ENCODE results near the gene GFOD2.
"Not testable (repeated sequence)": the region's sequence is repeated elsewhere in the genome, so short reads cannot be mapped to it uniquely, and the experiment has no call there.

The GFOD2 gene

DNA sequence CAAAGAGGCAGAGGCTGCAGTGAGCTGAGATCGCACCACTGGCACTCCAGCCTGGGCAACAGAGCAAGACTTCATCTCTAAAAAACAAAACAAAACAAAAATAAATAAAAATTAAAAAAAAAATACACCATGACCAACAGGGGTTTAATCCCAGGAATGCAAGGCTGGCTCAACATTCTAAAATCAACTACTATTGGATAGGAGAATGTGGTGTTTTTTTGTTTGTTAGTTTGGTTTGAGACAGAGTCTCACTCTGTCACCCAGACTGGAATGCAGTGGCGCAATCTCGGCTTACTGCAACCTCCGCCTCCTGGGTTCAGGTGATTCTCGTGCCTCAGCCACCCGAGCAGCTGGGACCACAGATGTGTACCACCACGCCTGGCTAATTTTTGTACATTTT is 19.9 kb downstream of the GFOD2 start:
- no peak for DNase-seq

DNA sequence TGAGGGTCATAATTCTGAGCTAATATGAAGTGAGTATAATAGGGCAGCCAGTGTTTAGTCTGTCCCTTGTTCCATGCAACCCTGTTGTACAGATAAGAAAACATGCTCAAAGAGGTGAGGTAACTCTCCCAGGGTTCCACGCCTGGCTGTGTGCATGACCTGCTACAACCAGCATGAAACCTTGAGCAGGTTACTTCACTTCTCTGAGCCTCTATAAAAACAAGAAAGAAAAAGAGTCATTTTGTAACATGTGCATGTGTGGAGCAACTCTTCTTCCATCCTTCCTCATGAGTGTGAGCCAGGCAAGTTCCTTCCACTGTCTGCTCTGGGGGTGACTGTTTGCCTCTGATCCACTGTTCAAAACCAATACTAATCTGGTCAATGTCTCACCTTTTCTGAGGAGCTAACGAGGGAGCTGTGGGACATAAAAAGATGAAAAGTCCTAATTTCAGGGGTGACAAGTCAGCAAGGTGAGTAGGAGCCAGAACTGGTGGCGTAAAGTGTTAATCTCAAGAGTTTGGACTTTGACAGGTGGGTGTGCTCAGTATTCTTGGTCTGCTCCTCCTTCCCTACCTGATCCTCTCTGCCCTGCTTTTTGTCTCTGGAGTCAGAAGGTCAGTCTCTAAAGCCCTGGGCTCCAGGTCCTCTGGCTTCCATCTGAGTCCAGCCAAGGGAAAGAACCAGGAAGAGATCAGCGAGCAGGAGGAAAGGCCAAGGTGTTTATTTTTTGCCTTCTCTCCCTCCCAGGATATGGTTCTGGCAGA is 21.5 kb downstream of the GFOD2 start:
- DNase-seq: no peak

DNA sequence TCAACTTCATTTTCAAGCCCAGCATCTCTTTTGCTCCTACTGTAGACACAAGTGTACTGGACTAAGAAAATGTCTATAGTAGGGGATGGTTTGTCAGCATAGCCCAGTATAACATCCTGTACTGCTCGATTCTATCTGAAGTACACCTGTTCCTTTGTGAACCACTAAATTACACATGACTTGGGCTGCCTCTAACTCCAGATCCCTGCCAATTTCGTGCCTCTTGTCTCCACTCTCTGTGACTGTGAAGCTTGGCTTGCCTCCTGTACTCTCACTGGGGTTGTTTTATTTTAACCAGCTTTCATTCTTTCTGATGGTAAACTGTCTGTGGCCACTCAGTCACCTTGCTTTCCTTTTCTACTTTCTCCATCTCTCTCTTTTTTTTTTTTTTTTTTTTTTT is 24.5 kb downstream of the GFOD2 start:
- DNase-seq: no peak

- not testable (repeated sequence) for DNase-seq
Measured at GRCh38 chr16:67693517-67694285, 25.4 kb downstream of the GFOD2 start.

DNA sequence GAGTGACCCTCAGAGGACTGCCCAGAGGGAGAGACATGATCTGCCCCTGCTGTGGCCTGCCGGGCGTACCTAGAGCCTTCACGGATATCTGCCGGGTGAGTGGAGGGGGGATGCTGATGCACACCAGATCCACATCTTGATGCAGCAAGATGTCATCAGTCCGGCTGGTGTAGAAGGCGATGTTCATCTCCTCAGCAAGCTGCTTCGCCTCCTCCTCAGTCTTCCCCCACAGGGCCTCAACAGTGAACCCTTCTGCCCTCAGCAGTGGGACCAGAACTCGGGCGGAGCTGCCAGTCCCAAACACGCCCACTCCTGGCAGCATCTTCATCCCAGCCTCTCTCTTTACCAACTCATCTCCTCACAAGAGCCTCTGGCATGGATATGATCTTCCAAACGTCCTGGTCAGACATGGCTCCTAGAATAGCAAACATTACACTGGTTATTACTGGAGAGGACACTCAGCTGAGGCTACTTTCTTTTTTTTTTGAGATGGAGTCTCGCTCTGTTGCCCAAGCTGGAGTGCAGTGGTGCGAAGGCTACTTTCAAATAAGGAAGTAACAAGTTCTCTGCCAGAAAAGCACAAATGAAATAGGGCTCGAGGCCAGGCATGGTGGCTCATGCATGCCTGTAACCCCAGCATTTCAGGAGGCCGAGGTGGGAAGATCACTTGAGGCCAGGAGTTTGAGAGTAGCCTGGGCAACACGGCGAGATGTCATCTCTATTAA is 33.6 kb downstream of the GFOD2 start:
- DNase-seq: no peak

GRCh38 chr16:67683767-67684166 is 35.3 kb downstream of the GFOD2 start:
- no peak for DNase-seq

DNA sequence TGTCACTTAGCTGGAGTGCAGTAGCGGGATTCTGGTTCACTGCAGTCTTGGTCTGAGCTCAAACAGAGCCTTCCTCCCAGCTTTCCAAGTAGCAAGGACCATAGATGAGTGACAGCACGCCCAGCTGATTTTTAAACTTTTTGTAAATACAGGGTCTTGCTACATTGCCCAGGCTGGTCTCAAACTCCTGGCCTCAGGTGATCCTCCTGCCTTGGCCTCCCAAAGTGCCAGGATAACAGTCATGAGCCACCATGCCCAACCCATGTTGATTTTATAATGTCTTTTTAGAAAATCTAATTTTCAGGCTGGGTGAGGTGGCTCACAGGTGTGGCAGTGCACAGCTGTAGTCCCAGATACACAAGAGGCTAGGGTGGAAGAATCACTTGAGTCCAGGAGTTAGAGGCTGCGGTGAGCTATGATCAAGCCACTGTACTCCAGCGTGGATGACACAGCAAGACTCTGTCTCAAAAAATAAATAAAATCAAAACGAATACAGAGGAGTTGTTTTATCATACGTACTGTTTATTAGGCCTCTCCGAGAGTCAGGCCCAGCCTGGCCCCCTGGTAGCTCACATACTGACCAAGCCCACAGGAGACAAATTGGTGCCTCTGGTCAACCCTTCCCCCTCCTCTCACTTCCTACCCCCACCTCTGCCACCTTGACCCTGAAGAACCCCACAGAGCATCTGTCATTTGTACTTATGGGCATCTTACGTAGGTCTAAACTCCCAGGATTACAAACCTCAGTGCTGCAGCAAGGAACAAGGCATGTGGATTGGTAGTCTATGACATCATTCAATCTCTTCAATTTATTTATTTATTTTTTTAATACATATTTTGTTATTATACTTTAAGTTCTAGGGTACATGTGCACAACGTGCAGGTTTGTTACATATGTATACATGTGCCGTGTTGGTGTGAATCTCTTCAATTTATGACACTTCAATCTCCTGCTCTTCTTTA is 38.9 kb downstream of the GFOD2 start:
- no peak for DNase-seq

DNA sequence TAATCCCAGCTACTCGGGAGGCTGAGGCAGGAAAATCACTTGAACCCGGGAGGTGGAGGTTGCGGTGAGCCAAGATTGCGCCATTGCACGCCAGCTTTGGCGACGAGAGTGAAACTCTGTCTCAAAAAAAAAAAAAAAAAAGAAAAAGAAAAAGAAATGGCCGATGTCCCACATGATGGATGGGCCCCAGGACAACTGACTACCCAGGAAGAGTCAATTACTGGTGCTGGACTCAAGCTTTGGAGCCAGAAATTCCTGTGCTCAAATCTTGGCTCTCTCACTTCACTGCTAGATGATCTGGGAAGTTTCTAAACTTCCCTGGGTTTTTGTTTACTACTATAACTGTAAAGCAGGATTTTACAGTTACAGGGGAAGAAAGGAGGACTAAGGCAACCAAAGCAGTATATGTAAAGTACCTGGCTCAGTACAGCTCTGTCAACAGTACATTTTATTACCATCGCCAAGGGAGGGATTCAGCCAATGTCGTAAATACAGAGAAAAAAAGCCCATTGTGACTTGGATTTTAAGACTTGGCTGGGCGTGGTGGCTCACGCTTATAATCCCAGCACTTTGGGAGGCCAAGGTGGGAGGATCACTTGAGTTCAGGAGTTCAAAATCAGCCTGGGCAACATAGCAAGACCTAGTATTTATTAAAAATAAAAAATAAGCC is 40.6 kb downstream of the GFOD2 start:
- DNase-seq: no peak

DNA sequence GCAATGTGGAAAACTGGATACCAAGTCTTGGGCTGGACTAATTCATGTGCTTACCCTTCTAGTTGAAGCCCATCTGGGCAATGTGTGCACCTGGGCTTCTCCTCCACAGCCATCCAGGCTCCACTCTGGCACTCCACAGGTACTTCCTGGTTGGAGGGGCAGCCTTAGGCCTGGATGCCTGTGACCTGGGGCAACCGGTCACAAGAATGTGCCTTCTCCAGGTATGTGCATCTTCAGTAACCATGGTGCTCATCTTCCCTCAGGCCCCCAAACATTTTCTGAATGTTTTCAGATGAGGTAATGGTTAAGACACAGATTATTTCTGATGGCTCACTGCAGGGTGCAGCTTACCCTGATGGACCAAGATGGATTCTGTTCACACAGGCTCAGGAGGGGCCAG is 41.4 kb downstream of the GFOD2 start:
- DNase-seq: no peak

GRCh38 chr16:67676939-67677338 is 42.2 kb downstream of the GFOD2 start:
- DNase-seq: no peak

GRCh38 chr16:67676516-67676915 is 42.6 kb downstream of the GFOD2 start:
- no peak for DNase-seq

GRCh38 chr16:67675999-67676398 is 43.1 kb downstream of the GFOD2 start:
- DNase-seq: no peak

- no peak for DNase-seq
Measured at GRCh38 chr16:67675579-67675935, 43.6 kb downstream of the GFOD2 start.

DNA sequence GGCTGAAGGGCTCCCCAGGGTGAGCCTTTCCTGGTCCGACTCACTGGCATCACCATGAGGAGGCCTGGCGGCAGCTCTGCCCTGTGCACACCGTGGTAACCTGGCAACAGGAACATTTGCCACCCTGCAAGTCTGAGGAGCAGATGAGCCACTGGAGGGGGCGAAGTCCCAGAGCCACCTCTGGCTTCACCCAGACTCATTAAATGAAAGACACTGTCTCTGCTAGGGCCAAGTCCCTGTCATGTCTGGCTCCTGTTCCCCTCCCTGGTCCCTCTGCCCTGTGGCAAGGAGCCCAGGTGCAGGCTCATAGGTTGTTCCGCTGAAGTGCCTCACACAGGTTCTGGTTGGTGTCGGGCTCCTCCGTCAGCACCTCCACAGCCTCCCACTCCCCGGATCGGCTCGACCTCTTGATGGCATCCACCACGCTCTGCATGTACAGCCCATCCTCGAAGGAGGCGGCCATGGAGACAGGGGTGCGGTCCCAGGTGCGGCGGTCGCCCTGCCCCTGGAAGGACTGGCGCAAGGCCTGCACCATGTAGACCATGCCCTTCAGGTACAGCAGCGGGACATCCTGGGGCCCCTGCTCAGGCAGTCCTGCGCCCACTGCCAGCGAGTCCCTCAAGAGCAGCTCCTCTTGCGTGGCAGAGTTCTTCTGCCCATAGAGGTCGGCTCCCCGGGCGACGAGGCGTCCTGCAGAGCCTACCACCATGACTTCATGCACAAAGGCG is 44.1 kb downstream of the GFOD2 start:
- DNase-seq: no peak

DNA sequence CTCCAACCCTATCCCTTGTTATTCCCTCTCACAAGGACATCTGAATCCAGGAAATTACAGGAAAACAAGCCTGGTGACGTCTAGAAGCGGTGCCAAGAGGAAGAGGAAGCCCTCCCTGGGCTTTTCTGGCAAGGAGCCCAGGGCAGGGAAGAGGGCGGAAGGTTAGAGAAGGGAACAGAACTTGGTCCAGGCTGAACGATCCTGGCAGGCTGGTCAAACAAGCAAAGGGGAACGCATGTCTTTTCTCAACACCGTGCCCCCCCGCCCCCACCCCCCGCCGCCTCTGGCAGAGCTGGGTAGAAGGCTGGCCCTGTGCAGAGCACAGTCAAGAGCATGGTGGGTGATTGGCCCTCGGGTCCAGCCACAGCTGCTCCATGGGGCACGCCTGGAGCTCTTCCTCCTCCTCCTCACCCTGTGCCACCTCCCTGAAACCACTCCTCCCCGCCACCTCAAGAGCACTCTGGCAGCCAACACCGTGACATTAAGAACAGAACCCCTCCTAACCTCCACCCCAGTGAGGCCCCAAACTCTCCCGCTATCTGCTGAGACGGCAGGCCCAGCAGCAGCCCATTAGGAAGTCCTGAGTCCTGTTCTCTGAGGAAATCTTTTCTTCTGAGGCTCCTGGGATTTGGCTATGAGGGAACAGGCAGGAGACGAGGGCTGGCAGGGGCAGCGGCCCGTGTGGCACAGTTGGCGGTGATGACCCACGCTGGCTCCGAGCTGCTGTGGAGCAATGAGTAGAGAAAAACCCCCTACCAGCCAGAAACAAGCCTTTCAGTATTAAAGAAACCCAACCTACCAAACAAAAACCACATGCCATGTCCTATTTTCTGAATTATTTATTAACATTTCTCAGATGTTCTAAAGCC is 45.2 kb downstream of the GFOD2 start:
- DNase-seq: no peak

DNA sequence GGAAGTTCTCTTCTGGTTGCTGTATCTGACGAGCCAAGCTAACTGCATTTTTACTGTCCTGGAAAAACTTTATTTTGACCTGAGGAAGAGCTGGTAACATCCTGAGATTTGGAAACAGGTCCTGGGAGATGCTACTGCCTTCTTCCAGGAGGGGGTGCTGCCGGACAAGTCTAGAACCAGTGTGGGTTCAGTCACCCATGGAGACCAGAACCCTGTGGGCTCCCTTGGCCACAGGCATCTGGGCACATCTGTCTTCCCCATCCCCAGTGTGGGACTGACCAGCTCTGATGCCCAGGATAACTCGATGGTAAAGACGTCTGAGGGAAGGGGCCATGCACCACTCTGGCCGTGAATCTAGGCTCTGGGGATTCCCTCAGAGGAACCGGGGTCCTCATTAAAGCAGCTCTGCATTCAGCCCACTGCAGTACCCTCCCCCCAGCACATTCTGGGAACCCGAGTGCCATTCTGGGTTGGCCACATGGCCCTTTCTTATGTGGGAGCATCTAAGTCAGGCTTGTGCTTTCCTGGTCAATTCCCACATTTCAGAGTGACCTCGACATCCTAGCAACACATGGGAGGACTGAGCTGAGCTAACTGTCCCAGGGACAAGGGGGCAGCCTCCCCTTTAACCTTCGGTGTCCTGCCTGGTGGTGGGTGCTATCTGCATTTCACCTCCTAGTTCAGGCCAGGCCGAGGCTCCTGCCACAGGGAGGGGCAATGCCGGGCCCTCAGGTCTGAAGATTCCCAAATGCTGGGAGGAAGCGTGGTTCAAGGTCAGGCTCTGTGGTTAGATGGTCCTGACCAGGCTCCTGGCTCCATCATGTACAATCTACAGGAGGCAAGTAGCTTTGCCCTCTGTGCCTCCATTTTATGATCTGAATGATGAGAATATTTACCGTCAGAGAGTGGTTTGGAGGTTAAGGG is 46.1 kb downstream of the GFOD2 start:
- DNase-seq: peak in 1 of 2 experiments; percentile 8

DNA sequence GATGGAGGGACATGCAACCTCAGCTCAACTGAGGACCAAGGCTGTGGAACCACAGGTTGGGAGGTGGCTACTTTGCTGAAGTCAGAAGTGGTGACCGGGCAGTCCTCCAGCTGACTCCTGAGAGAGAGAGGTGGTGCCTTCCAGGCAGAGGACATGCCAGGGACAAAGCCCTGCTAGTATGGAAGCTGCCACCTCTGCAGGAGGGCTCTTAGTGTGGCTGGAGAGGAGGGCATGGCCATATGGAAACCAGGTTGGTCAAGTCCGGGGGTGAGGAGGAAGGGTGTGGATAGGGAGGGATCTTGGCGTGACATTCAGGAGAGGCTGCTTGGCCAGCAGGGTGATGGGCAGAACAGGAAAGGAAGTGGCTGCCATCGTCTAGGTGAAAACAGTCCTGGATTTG is 46.8 kb downstream of the GFOD2 start:
- no peak for DNase-seq

DNA sequence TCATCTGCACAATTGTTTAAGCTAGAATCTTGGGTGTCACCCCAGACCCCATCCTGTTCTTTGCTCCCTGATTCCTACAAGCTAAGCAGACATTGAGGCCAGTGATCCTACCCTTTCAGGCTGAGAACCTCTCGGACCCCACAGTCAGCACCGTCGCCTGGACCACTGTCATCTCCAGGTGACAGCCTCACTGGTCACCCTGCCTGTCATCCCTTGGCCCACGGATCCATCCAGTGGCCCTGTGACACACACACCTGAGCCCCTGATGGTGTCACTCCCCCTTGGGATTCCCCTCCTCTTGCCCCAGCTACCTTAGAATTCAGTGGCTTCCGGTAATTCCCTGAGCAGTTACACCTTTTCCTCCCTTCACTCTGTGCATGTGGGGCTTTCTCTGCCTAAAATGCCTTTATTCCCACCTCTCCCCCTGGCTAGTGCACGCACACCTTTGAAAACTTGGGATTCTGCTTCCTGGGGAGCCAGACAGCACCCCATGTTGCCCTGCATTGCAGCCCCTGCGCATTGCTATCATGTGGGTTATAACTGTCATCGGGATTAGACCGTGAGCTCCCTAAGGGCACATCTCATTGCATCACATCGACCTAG is 49.5 kb downstream of the GFOD2 start:
- DNase-seq: no peak

Measured in NCI-H1930 (cell line).